H1 (cell line): ENCODE data around the gene GALNTL6. TPM values are rescaled to one million over a fixed set of nuclear protein-coding genes. Genes with fewer than 3 reads are reported as not detected.

Experiments used
- CTCF ChIA-PET: fragments of 300-600 bp; sonication (Branson Sonifier 250); formaldehyde crosslinking; loops from one replicate; lab custom pipeline; 2021; ENCODE audit not compliant: partially characterized antibody; lab: Charles Lee
- POLR2A ChIA-PET: fragments of 300-600 bp; sonication (Branson Sonifier 250); formaldehyde crosslinking; loops from one replicate; lab custom pipeline; 2021; ENCODE audit warnings: inconsistent platforms; ENCODE audit not compliant: partially characterized antibody; lab: Charles Lee
- DNase-seq, 2 experiments: peaks; one replicate each; pipeline versions ENCODE4 v3.0.0 to v3.0.0-alpha.2; 2010 to 2022; ENCODE audit warnings: low spot score in 2 of 2, low read depth in 1 of 2, mixed read lengths in 1 of 2
- FAIRE-seq: peaks from 2 replicates; lab custom pipeline; 2011; peaks lifted over from hg19 to GRCh38; lab: Jason Lieb, UNC
- H2AFZ ChIP-seq: 2 replicates; pipeline ENCODE4 v1.8.1; 2012; ENCODE audit warnings: low read length, inconsistent platforms
- H2AK5ac ChIP-seq: 2 replicates; pipeline ENCODE4 v1.6.1; 2013; ENCODE audit warnings: low read depth, low read length
- H2BK120ac ChIP-seq: replicated peaks from 2 replicates; pipeline ENCODE3; 2013; ENCODE audit warnings: low read depth, low read length, inconsistent platforms
- H2BK12ac ChIP-seq: 2 replicates; pipeline ENCODE4 v1.6.1; 2013; ENCODE audit warnings: low read depth, low read length
- H2BK15ac ChIP-seq: 2 replicates; pipeline ENCODE4 v1.6.1; 2013; ENCODE audit warnings: low read length
- H2BK20ac ChIP-seq: 2 replicates; pipeline ENCODE4 v1.6.1; 2013; ENCODE audit warnings: low read length
- H2BK5ac ChIP-seq: 2 replicates; pipeline ENCODE4 v1.6.1; 2013; ENCODE audit warnings: low read depth, low read length
- H3K14ac ChIP-seq: 2 replicates; pipeline ENCODE4 v1.6.1; 2013; ENCODE audit warnings: inconsistent platforms; ENCODE audit not compliant: insufficient read length
- H3K18ac ChIP-seq: 2 replicates; pipeline ENCODE4 v1.6.1; 2013; ENCODE audit warnings: low read length; ENCODE audit errors: extremely low read depth
- H3K23ac ChIP-seq: 2 replicates; pipeline ENCODE4 v1.6.1; 2013; ENCODE audit warnings: inconsistent platforms; ENCODE audit not compliant: insufficient read length
- H3K23me2 ChIP-seq: 2 replicates; pipeline ENCODE4 v1.6.1; 2013; ENCODE audit warnings: low read depth, low read length
- H3K27ac ChIP-seq: 2 replicates; pipeline ENCODE4 v1.6.1; 2011; ENCODE audit warnings: low read depth, low read length, inconsistent platforms
- H3K27me3 ChIP-seq, 4 experiments: replicated peaks in 1 of 4; 1 replicate in 1 of 4; 2 replicates in 3 of 4; pipeline versions ENCODE4 v1.6.1 to v1.8.1; 2011 to 2013; ENCODE audit warnings: low read length in 3 of 4, mild to moderate bottlenecking in 3 of 4, inconsistent platforms in 2 of 4, mixed read lengths in 2 of 4, moderate library complexity in 1 of 4; ENCODE audit not compliant: control insufficient read depth in 3 of 4, insufficient read depth in 3 of 4; ENCODE audit errors: extremely low read depth in 1 of 4
- H3K36me3 ChIP-seq, 4 experiments: 2 replicates each; pipeline versions ENCODE4 v1.6.1 to v1.8.1; 2011 to 2013; ENCODE audit warnings: mild to moderate bottlenecking in 4 of 4, low read length in 3 of 4, moderate library complexity in 2 of 4, control low read depth in 1 of 4, inconsistent platforms in 1 of 4; ENCODE audit not compliant: insufficient read depth in 4 of 4, control insufficient read depth in 2 of 4
- H3K4ac ChIP-seq: replicated peaks from 2 replicates; pipeline ENCODE3; 2013; ENCODE audit warnings: low read length, low read depth, mixed read lengths, inconsistent platforms; ENCODE audit not compliant: insufficient read length
- H3K4me1 ChIP-seq, 4 experiments: replicated peaks in 1 of 4; 1 replicate in 1 of 4; 2 replicates in 3 of 4; pipeline versions ENCODE4 v1.6.1 to v1.8.1; 2011 to 2013; ENCODE audit warnings: low read length in 3 of 4, inconsistent platforms in 2 of 4, mixed read lengths in 1 of 4; ENCODE audit not compliant: insufficient read depth in 4 of 4, control insufficient read depth in 3 of 4
- H3K4me2 ChIP-seq, 2 experiments: 2 replicates each; pipeline versions ENCODE4 v1.6.1 to v1.8.1; 2011 to 2013; ENCODE audit warnings: low read depth in 2 of 2, low read length in 2 of 2, control low read depth in 1 of 2, inconsistent platforms in 1 of 2, mild to moderate bottlenecking in 1 of 2; ENCODE audit not compliant: insufficient read depth in 1 of 2
- H3K4me3 ChIP-seq, 4 experiments: fragments of 200-600, 300-600 bp in 1 of 4; sonication (generic), shearing (Covaris generic), sonication (Bioruptor Twin) in 1 of 4; 2 replicates each; pipeline versions ENCODE4 v1.5.1 to v1.8.1; 2011 to 2016; ENCODE audit warnings: low read length in 4 of 4, low read depth in 3 of 4, control low read depth in 2 of 4, inconsistent platforms in 2 of 4, mild to moderate bottlenecking in 2 of 4, mixed read lengths in 1 of 4, moderate library complexity in 1 of 4; ENCODE audit not compliant: insufficient read depth in 2 of 4; ENCODE audit errors: extremely low read depth in 1 of 4
- H3K56ac ChIP-seq: replicated peaks from 2 replicates; pipeline ENCODE3; 2013; ENCODE audit warnings: low read depth, mild to moderate bottlenecking, mixed read lengths, low read length, inconsistent platforms; ENCODE audit not compliant: insufficient read length
- H3K79me1 ChIP-seq: 2 replicates; pipeline ENCODE4 v1.6.1; 2013; ENCODE audit warnings: low read depth, low read length, control low read depth
- H3K79me2 ChIP-seq, 2 experiments: 2 replicates each; pipeline versions ENCODE4 v1.6.1 to v1.8.1; 2012 to 2013; ENCODE audit warnings: low read length in 2 of 2, mild to moderate bottlenecking in 2 of 2, inconsistent platforms in 1 of 2; ENCODE audit not compliant: insufficient read depth in 2 of 2, control insufficient read depth in 1 of 2
- H3K9ac ChIP-seq, 4 experiments: replicated peaks in 1 of 4; 1 replicate in 1 of 4; 2 replicates in 3 of 4; pipeline versions ENCODE4 v1.6.1 to v1.8.1; 2011 to 2013; ENCODE audit warnings: low read depth in 3 of 4, low read length in 3 of 4, control low read depth in 2 of 4, mild to moderate bottlenecking in 2 of 4, moderate library complexity in 2 of 4, inconsistent platforms in 1 of 4; ENCODE audit errors: extremely low read depth in 1 of 4
- H3K9me3 ChIP-seq, 2 experiments: 2 replicates each; pipeline versions ENCODE4 v1.6.1 to v1.8.1; 2012 to 2013; ENCODE audit warnings: mild to moderate bottlenecking in 2 of 2, moderate library complexity in 2 of 2, control low read depth in 1 of 2, inconsistent platforms in 1 of 2, low read depth in 1 of 2, low read length in 1 of 2, mixed read lengths in 1 of 2; ENCODE audit not compliant: insufficient read depth in 2 of 2
- H4K20me1 ChIP-seq, 2 experiments: replicated peaks in 1 of 2; 2 replicates each; pipeline versions ENCODE3 to v1.8.1; 2011 to 2013; ENCODE audit warnings: inconsistent platforms in 2 of 2, low read length in 2 of 2, mild to moderate bottlenecking in 1 of 2; ENCODE audit not compliant: insufficient read depth in 2 of 2, control insufficient read depth in 1 of 2
- H4K5ac ChIP-seq: 2 replicates; pipeline ENCODE4 v1.6.1; 2013; ENCODE audit warnings: low read length, low read depth, mixed read lengths, inconsistent platforms; ENCODE audit not compliant: insufficient read length
- H4K8ac ChIP-seq: 2 replicates; pipeline ENCODE4 v1.8.0; 2013; ENCODE audit warnings: mild to moderate bottlenecking, moderate library complexity, low read length, inconsistent platforms; ENCODE audit not compliant: insufficient read depth; ENCODE audit errors: extremely low read depth
- H4K91ac ChIP-seq: replicated peaks from 2 replicates; pipeline ENCODE3; 2013; ENCODE audit warnings: low read length, mixed read lengths, inconsistent platforms; ENCODE audit not compliant: insufficient read length
- CTBP2 ChIP-seq: IDR thresholded peaks from 2 replicates; pipeline ENCODE4 v1.7.0; 2011; ENCODE audit warnings: borderline replicate concordance, mild to moderate bottlenecking, moderate library complexity, mixed read lengths, low read length; ENCODE audit not compliant: insufficient read depth, insufficient read length
- HDAC6 ChIP-seq: IDR thresholded peaks from one replicate; pipeline ENCODE4 v1.7.1; 2012; ENCODE audit warnings: low read depth, mild to moderate bottlenecking, inconsistent platforms, low read length, moderate library complexity
- KDM1A ChIP-seq: fragments of 200-600, 300-600 bp; sonication (generic); IDR thresholded peaks from 2 replicates; pipeline ENCODE4 v1.7.1; 2016; ENCODE audit warnings: mild to moderate bottlenecking, low read length, borderline replicate concordance
- NANOG ChIP-seq: IDR thresholded peaks from 2 replicates; pipeline ENCODE4 v1.6.1; 2011; ENCODE audit warnings: low read length, low read depth, mild to moderate bottlenecking, inconsistent platforms; ENCODE audit not compliant: insufficient read depth, poor library complexity, severe bottlenecking
- SUZ12 ChIP-seq: fragments of 200-600 bp; sonication (generic); IDR thresholded peaks from 2 replicates; pipeline ENCODE4 v1.6.1; 2012; ENCODE audit warnings: mild to moderate bottlenecking, inconsistent platforms, low read length, moderate library complexity, mixed read lengths
- polyA plus RNA-seq, 7 experiments: library from polyadenylated mRNA; depleted of rRNA in 3 of 7; stranded (reverse) in 5 of 7; unstranded in 2 of 7; fragments of >200 nt in 5 of 7; fragments of 200-250 nt in 2 of 7; gene quantifications; 1 replicate in 5 of 7; 2 replicates in 1 of 7; 4 replicates in 1 of 7; pipeline versions ENCODE4 v1.2.1 to v1.2.3, GENCODE V29; 2011 to 2013; ENCODE audit warnings: missing spikeins in 2 of 7, mixed read lengths in 2 of 7
- total RNA-seq: library from RNA; stranded (reverse); fragmentation: NEBNext Ultra II Directional; extraction: Animal tissue kit (Norgen Biotek cat#: 25700); gene quantifications from 2 replicates; pipeline ENCODE4 v1.2.1, GENCODE V29; 2021

The GALNTL6 gene
- total and polyA plus RNA-seq, 2 of the 8 experiments (the other 6 are each of a cell fraction or from before 2014, with no cell fraction given) = 0.03 to 0.32 TPM

GRCh38 chr4:172997856-172998255, 1184.7 kb downstream of the GALNTL6 start:
- H3K36me3 ChIP-seq = no peaks in the 10 kb centered on the region
- CTCF ChIA-PET = interaction anchor here (1.0 to 2.7 kb wide), 3 partner anchors 11 to 34 kb away, joined by 3 to 8 read pairs (median 3); no protein-coding TSS in a partner anchor
- H3K4ac ChIP-seq = no peak overlapping the region
- no peak overlapping the region for H2AFZ ChIP-seq
- no peaks in the 10 kb centered on the region for H4K20me1 ChIP-seq
- H4K5ac ChIP-seq = no peak overlapping the region
- H3K4me1 ChIP-seq = no peaks in the 10 kb centered on the region
- H2AK5ac ChIP-seq = no peak overlapping the region
- H2BK120ac ChIP-seq = no peak overlapping the region
- H3K23ac ChIP-seq = no peak overlapping the region
- no peaks in the 10 kb centered on the region for H3K23me2 ChIP-seq
- no peak overlapping the region for H4K91ac ChIP-seq
- no peak overlapping the region for H3K18ac ChIP-seq
- H4K8ac ChIP-seq = no peak overlapping the region
- no peak overlapping the region for H3K4me3 ChIP-seq
- TF ChIP-seq HDAC6 (no peak), NANOG (no peak), CTBP2 (no peak), KDM1A (no peak), SUZ12 (no peak)
- H3K9me3 ChIP-seq = no peaks in the 10 kb centered on the region
- H2BK20ac ChIP-seq = no peak overlapping the region
- no peak overlapping the region for H2BK5ac ChIP-seq
- DNase-seq (no peak), FAIRE-seq (no peak)
- H3K9ac ChIP-seq = no peak overlapping the region
- H3K14ac ChIP-seq = no peak overlapping the region
- no peak overlapping the region for H3K56ac ChIP-seq
- POLR2A ChIA-PET = no interaction called here
- H2BK12ac ChIP-seq = no peak overlapping the region
- no peaks in the 10 kb centered on the region for H3K79me2 ChIP-seq
- no peaks in the 10 kb centered on the region for H3K79me1 ChIP-seq
- H2BK15ac ChIP-seq = no peak overlapping the region
- no peaks in the 10 kb centered on the region for H3K27me3 ChIP-seq
- no peak overlapping the region for H3K4me2 ChIP-seq
- no peak overlapping the region for H3K27ac ChIP-seq
